Kidney (tissue), 14 donors: Measurements from ENCODE around the gene INSRR. TPM values are rescaled to one million over a fixed set of nuclear protein-coding genes. Genes with fewer than 3 reads are reported as not detected.

Source experiments
- DNase-seq, 5 donors: peaks; one replicate each; pipeline ENCODE4 v3.0.0-alpha.2; 2013 to 2020
- FAIRE-seq: peaks from 2 replicates; lab custom pipeline; 2012; peaks lifted over from hg19 to GRCh38; lab: Jason Lieb, UNC
- H3K27ac ChIP-seq, 2 donors: one replicate each; pipeline ENCODE4 v1.7.0; 2013; ENCODE audit warnings: low read depth in 2 of 2, low read length in 2 of 2, inconsistent platforms in 1 of 2
- H3K27me3 ChIP-seq: one replicate; pipeline ENCODE4 v1.7.1; 2013; ENCODE audit warnings: low read length, inconsistent platforms; ENCODE audit not compliant: control insufficient read depth, insufficient read depth
- H3K36me3 ChIP-seq, 3 donors: one replicate each; pipeline versions ENCODE4 v1.7.0 to v1.7.1; 2013; ENCODE audit warnings: low read length in 3 of 3, control low read depth in 1 of 3, inconsistent platforms in 1 of 3; ENCODE audit not compliant: insufficient read depth in 3 of 3, control insufficient read depth in 2 of 3
- H3K4me1 ChIP-seq, 3 donors: one replicate each; pipeline versions ENCODE4 v1.7.0 to v1.7.1; 2013; ENCODE audit warnings: low read length in 3 of 3, inconsistent platforms in 1 of 3, low read depth in 1 of 3; ENCODE audit not compliant: control insufficient read depth in 2 of 3, insufficient read depth in 2 of 3
- H3K4me3 ChIP-seq, 3 donors: one replicate each; pipeline versions ENCODE4 v1.7.0 to v1.8.1; 2013; ENCODE audit warnings: low read length in 3 of 3, control low read depth in 1 of 3, inconsistent platforms in 1 of 3
- H3K9ac ChIP-seq, 3 donors: one replicate each; pipeline versions ENCODE4 v1.7.0 to v1.7.1; 2013; ENCODE audit warnings: low read length in 3 of 3, control low read depth in 1 of 3, inconsistent platforms in 1 of 3
- H3K9me3 ChIP-seq, 3 donors: one replicate each; pipeline versions ENCODE4 v1.7.0 to v1.7.1; 2013; ENCODE audit warnings: low read length in 3 of 3, control low read depth in 1 of 3, inconsistent platforms in 1 of 3; ENCODE audit not compliant: control insufficient read depth in 2 of 3, insufficient read depth in 1 of 3
- intact Hi-C: fragments of 100-400 bp; cut with DNase I; formaldehyde crosslinking; loops from one replicate; pipeline ENCODE4 v1.11.1; 2022
- polyA plus RNA-seq: library from polyadenylated mRNA; stranded (reverse); fragments of 350-450 nt; fragmentation: Illumina TruSeq; extraction: RNeasy Lipid Tissue Mini Kit (QIAGEN cat#74804); gene quantifications from one replicate; pipeline ENCODE4 v1.2.3, GENCODE V29; 2014; ENCODE audit warnings: low read depth, low replicate concordance; ENCODE audit not compliant: insufficient read depth
- total RNA-seq: library from RNA; stranded (reverse); fragmentation: NEBNext Ultra II Directional; extraction: Animal tissue kit (Norgen Biotek cat#: 25700); gene quantifications from one replicate; pipeline ENCODE4 v1.2.1, GENCODE V29; 2021
- TF ChIP-seq, protein P1 (sequence below): IDR thresholded peaks from 3 replicates; pipeline ENCODE4 v1.5.1; 2012; ENCODE audit warnings: mild to moderate bottlenecking, moderate library complexity, borderline replicate concordance; ENCODE audit not compliant: insufficient read depth; ENCODE audit errors: extremely low read depth
- donor health status: control.
- donor health status: control.
- donor health status: control.
- donor health status: control.
- donor health status: control.
- donor health status: DM: yes; HTN: yes; CAD: no.
- donor health status: Normal renal cell carcinoma (clear cell type).

Gene INSRR
- total and polyA plus RNA-seq, 2 donors from 2014 or later, result 0.35 to 2.4 TPM

GRCh38 chr1:156869455-156869854 is 10.5 kb upstream of the INSRR start:
- H3K9ac ChIP-seq, result no peak overlapping the region
- intact Hi-C loops, result no loop called here
- no peaks in the 10 kb centered on the region for H3K9me3 ChIP-seq
- FAIRE-seq (no peak), DNase-seq (no peak)
- TF ChIP-seq, protein P1, sequence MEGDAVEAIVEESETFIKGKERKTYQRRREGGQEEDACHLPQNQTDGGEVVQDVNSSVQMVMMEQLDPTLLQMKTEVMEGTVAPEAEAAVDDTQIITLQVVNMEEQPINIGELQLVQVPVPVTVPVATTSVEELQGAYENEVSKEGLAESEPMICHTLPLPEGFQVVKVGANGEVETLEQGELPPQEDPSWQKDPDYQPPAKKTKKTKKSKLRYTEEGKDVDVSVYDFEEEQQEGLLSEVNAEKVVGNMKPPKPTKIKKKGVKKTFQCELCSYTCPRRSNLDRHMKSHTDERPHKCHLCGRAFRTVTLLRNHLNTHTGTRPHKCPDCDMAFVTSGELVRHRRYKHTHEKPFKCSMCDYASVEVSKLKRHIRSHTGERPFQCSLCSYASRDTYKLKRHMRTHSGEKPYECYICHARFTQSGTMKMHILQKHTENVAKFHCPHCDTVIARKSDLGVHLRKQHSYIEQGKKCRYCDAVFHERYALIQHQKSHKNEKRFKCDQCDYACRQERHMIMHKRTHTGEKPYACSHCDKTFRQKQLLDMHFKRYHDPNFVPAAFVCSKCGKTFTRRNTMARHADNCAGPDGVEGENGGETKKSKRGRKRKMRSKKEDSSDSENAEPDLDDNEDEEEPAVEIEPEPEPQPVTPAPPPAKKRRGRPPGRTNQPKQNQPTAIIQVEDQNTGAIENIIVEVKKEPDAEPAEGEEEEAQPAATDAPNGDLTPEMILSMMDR, result no peak
- no peak overlapping the region for H3K27ac ChIP-seq
- H3K36me3 ChIP-seq, result no peaks in the 10 kb centered on the region
- no peaks in the 10 kb centered on the region for H3K27me3 ChIP-seq
- H3K4me1 ChIP-seq, result no peaks in the 10 kb centered on the region
- no peak overlapping the region for H3K4me3 ChIP-seq

- DNase-seq, result peak in 1 of 5 donors; percentile 59
- FAIRE-seq, result no peak
- Histone ChIP-seq H3K4me1 (no peaks in the 10 kb centered on the region), H3K27me3 (peaks cover 3% of the 10 kb centered on the region), H3K36me3 (no peaks in the 10 kb centered on the region), H3K9ac (no peak overlapping the region), H3K9me3 (no peaks in the 10 kb centered on the region), H3K4me3 (no peak overlapping the region), H3K27ac (no peak overlapping the region)
- TF ChIP-seq, protein P1, result no peak
- intact Hi-C loops, result no loop called here
Measured at GRCh38 chr1:156868341-156868740, 9.4 kb upstream of the INSRR start.

GRCh38 chr1:156866249-156866909 is 7.5 kb upstream of the INSRR start:
- no peak for FAIRE-seq
- no peaks in the 10 kb centered on the region for H3K9me3 ChIP-seq
- DNase-seq, result peak in 2 of 5 donors; percentile 54 to 61
- H3K9ac ChIP-seq, result no peak overlapping the region
- no peaks in the 10 kb centered on the region for H3K36me3 ChIP-seq
- H3K27ac ChIP-seq, result no peak overlapping the region
- H3K27me3 ChIP-seq, result peaks cover 10% of the 10 kb centered on the region
- intact Hi-C loops, result no loop called here
- no peaks in the 10 kb centered on the region for H3K4me1 ChIP-seq
- TF ChIP-seq, protein P1, result no peak
- H3K4me3 ChIP-seq, result no peak overlapping the region
